ENCODE data around the gene SFRP5.

SFRP5 gene

DNA sequence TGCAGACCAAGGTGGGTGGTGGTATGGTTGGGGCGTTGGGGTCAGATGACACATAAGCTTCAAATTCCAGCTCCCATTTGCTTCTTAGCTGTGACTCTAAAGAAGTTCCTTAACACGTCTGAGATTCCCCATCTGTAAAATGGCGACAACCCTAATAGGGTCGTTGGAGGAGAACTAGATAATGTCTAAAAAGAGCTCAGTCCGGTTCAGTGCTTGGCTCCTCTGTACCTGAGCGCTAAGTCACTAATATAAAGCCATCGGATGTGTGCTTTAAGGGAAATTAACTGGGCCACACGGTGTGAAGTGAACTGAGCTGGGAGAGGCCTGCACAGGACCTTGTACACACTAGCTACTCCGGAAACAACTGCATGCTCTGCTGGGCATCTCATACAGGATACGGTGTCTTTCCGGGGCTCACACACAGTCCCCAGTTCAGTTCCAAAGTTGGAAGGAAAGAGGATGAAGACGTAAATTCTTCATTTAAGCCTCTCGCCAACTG lies 35.3 kb downstream of the SFRP5 start:
- no peak for DNase-seq (ENCODE audit: low spot score)

DNA sequence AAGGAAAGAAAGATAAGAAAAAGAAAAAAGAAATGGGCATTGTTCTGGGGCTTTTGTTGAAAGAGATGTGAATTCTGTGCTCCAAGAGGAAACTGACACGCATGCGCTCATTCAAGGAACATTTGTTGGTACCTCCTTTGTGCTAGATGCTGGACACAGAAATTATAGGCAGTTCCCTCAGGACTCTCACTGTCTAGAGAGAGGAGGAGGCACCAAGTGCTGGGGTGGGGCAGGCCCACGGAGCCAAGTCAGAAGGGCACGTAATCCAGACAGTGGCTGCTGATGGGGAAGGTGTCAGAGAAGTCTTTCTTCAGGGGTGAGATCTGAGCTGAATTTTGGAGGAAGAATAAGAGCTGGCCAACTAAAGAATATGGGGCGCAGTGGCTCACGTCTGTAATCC lies 37.8 kb downstream of the SFRP5 start:
- no peak for DNase-seq (ENCODE audit: low spot score)

- DNase-seq (ENCODE audit: low spot score) = no peak
Measured at GRCh38 chr10:97733256-97733655, 38.5 kb downstream of the SFRP5 start.

DNA sequence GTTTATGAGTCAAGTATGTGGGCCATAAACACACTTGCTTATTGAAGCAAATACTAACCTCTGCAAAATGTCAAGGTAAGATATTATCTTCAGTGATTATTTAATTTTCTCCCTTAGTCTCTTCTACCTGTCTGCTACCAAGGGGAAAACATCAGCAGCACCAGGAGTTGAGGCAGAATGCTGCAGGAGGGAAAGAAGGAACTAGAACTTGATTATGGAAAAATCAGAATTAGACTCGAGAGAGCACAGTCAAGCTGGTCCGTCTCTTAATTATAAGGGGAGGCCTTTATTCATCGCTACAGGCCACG lies 39.8 kb downstream of the SFRP5 start:
- DNase-seq (ENCODE audit: low spot score) = no peak

DNA sequence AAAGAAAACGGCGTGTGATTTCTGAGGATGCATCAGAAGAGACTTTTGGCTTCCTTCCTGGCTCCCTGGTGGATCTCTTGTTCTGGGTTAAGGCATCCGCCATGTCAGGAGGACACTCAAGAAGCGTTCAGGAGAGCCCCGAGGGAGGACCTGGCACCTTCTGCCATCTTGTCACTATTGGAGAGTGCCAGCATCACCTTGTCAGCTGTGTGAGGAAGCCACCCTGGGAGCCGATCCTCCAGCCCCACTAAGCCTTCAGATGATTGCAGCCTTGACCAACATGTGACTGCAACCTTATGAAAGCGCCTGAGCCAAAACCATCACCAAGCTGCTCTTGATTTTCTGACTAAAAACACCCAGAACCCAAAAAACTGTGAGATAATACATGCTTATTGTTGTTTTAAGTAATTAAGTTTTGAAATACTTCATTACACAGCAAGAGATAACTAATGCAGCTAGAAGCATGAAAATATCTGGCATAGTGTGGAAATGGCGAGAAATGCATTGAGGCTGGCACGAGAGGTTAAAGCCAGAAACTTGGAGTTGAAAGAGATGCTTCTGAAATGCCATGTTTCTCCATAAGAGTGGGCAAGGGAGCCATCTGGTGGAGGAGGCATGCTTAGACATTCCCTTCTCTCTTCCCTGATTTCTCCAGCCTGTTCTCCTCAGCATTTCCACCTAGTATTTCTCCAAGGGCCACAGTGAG lies 40.3 kb downstream of the SFRP5 start:
- DNase-seq (ENCODE audit: low spot score) = peak; percentile 80

DNA sequence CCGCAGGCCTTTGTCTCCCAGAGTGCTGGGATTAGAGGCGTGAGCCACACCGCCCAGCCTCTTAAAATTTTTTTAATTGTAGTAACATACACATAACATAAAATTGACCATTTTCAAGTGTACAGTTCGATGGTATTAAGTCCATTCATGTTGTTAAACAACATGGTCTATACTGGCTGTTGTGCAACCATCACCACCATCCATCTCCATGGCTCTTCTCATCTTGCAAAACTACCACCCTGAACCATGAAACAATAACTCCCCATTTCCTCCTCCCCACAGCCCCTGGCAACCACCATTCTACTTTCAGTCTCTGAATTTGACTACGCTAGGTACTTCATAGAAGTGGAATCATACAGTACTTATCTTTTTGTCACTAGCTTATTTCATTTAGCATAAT lies 42.8 kb downstream of the SFRP5 start:
- no peak for DNase-seq (ENCODE audit: low spot score)

DNA sequence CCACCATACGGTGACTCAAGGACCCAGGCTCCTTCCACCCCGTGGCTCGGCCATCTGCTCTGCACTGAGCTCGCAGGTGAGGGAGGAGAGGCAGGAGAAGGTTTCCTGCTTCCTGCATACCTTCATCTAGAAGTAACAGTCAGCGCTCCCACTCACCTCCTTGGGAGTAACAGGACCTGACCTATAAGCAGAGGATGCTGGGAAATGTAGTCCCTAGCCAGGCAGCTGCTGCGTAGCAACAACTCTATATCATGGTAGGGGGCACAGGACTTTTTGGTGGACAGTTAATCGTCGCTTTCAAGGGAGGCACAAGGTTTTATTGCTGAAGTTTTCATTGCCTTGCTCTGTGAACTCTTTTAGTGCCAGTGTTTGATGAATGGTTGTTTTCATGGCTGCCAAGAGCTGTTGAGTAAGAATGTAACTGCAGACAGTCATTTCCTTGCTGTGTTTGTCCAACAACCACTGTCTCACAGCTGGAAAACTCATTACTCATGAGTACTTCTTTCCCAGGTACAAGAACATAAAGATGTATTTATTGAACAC lies 45.1 kb downstream of the SFRP5 start:
- no peak for DNase-seq (ENCODE audit: low spot score)

- DNase-seq (ENCODE audit: low spot score) = no peak
Measured at GRCh38 chr10:97724341-97724941, 47.4 kb downstream of the SFRP5 start.

GRCh38 chr10:97723001-97723400 lies 48.8 kb downstream of the SFRP5 start:
- DNase-seq (ENCODE audit: low spot score) = no peak

- no peak for DNase-seq (ENCODE audit: low spot score)
Measured at GRCh38 chr10:97721871-97722780, 49.7 kb downstream of the SFRP5 start.

DNA sequence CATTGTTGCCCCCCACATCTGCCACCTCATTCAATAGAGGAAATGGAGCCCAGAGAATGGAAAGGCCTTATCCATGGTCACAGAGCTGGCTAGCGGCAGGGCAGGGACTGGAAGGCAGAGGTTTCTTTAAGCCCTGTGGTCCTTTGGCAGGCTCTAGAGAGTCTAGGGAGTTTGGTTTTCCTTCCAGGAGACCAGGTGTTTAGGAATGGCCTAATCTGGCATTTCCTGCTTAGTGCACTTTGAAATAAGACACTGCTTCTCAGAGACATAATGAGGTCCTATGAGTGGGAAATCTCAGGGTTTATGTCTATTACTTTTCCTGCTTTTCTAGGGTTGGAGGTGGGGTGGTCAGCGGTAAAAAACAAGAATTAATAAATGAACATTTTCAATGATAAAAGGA lies 52.2 kb downstream of the SFRP5 start:
- no peak for DNase-seq (ENCODE audit: low spot score)

- no peak for DNase-seq (ENCODE audit: low spot score)
Measured at GRCh38 chr10:97718659-97719142, 53.1 kb downstream of the SFRP5 start.

DNA sequence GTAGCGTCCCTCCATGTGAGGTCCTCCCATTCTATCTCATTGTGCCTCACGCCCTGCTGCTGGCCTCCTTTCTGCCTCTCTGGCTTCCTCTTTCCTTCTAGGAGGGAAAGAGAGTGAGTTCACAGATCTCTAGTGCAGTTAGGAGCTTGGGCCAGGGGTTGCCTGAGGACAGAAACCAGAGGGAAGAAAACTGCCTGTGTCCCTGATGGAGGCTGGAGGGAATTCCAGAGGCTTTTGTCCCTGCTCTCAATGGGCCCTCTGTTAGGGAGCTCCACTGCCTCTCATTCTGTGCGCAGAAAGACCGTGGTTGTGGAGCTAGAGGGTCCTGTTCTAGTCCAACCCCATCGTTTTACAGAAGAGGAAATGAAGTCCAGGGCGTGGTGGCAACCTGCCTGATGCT lies 53.6 kb downstream of the SFRP5 start:
- peak; percentile 88 for DNase-seq (ENCODE audit: low spot score)

GRCh38 chr10:97717627-97718026 lies 54.2 kb downstream of the SFRP5 start:
- DNase-seq (ENCODE audit: low spot score) = no peak

Data from globus pallidus (tissue), 1 donor.